ENCODE measurements around the gene TNFSF18. TPM values are rescaled to one million over a fixed set of nuclear protein-coding genes. Genes with fewer than 3 reads are reported as not detected.

Gene TNFSF18
- total RNA-seq, 1 experiment from 2014 or later, result not detected

GRCh38 chr1:173005196-173005864, 45.4 kb downstream of the TNFSF18 start (continued):
- TF ChIP-seq CTCF (IDR thresholded peaks at IDR 0.05) (no peak), PREB (CRISPR knock-in tag; IDR thresholded peaks at IDR 0.05; ENCODE audit: borderline replicate concordance) (no peak), ZNF281 (CRISPR knock-in tag; IDR thresholded peaks at IDR 0.05) (no peak), KAT7 (CRISPR knock-in tag; IDR thresholded peaks at IDR 0.05; ENCODE audit: borderline replicate concordance) (no peak), GABPB1 (CRISPR knock-in tag; IDR thresholded peaks at IDR 0.05) (no peak), RELA (CRISPR knock-in tag; IDR thresholded peaks at IDR 0.05; ENCODE audit: borderline replicate concordance) (no peak)
- TF ChIP-seq, protein P1, sequence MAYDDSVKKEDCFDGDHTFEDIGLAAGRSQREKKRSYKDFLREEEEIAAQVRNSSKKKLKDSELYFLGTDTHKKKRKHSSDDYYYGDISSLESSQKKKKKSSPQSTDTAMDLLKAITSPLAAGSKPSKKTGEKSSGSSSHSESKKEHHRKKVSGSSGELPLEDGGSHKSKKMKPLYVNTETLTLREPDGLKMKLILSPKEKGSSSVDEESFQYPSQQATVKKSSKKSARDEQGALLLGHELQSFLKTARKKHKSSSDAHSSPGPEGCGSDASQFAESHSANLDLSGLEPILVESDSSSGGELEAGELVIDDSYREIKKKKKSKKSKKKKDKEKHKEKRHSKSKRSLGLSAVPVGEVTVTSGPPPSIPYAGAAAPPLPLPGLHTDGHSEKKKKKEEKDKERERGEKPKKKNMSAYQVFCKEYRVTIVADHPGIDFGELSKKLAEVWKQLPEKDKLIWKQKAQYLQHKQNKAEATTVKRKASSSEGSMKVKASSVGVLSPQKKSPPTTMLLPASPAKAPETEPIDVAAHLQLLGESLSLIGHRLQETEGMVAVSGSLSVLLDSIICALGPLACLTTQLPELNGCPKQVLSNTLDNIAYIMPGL (CRISPR knock-in tag; IDR thresholded peaks at IDR 0.05), result no peak
- TF ChIP-seq, protein P2, sequence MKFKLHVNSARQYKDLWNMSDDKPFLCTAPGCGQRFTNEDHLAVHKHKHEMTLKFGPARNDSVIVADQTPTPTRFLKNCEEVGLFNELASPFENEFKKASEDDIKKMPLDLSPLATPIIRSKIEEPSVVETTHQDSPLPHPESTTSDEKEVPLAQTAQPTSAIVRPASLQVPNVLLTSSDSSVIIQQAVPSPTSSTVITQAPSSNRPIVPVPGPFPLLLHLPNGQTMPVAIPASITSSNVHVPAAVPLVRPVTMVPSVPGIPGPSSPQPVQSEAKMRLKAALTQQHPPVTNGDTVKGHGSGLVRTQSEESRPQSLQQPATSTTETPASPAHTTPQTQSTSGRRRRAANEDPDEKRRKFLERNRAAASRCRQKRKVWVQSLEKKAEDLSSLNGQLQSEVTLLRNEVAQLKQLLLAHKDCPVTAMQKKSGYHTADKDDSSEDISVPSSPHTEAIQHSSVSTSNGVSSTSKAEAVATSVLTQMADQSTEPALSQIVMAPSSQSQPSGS (CRISPR knock-in tag; IDR thresholded peaks at IDR 0.05; ENCODE audit: borderline replicate concordance, low read depth), result no peak

GRCh38 chr1:173002891-173003838, 47.6 kb downstream of the TNFSF18 start:
- ChIA-PET POLR2A (no interaction called here), CTCF (interaction anchor here (0.7 kb wide), 1 partner anchor 113 kb away, joined by 6 read pairs; no protein-coding TSS in a partner anchor)
- no peak overlapping the region for H3K27ac Mint-ChIP-seq
- peaks cover 42% of the 10 kb centered on the region for H3K9me3 Mint-ChIP-seq
- DNase-seq (ENCODE audit: low spot score) (no peak), ATAC-seq (no peak)
- TF ChIP-seq JUN (CRISPR knock-in tag; IDR thresholded peaks at IDR 0.05) (no peak), ZNF532 (CRISPR knock-in tag; IDR thresholded peaks at IDR 0.05; ENCODE audit: borderline replicate concordance) (no peak), SMAD3 (CRISPR knock-in tag; IDR thresholded peaks at IDR 0.05; ENCODE audit: borderline replicate concordance) (no peak)
- TF ChIP-seq, protein P3, sequence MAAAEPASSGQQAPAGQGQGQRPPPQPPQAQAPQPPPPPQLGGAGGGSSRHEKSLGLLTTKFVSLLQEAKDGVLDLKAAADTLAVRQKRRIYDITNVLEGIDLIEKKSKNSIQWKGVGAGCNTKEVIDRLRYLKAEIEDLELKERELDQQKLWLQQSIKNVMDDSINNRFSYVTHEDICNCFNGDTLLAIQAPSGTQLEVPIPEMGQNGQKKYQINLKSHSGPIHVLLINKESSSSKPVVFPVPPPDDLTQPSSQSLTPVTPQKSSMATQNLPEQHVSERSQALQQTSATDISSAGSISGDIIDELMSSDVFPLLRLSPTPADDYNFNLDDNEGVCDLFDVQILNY (CRISPR knock-in tag; IDR thresholded peaks at IDR 0.05), result no peak
- H3K27me3 Mint-ChIP-seq (ENCODE audit: low read depth), result no peaks in the 10 kb centered on the region; the same call in 1 of the 2 replicates
- peaks cover 11% of the 10 kb centered on the region for H3K36me3 Mint-ChIP-seq
- peaks cover 8% of the 10 kb centered on the region for H3K4me1 Mint-ChIP-seq
- no peak overlapping the region for H3K4me3 Mint-ChIP-seq
